Occipital lobe (tissue), 2 donors: Measurements from ENCODE around the gene GAK. TPM values are rescaled to one million over a fixed set of nuclear protein-coding genes. Genes with fewer than 3 reads are reported as not detected.
"Not testable (repeated sequence)": the region's sequence is repeated elsewhere in the genome, so short reads cannot be mapped to it uniquely, and the experiment has no call there.

Experiments used
- DNase-seq: peaks from one replicate; lab custom pipeline; 2025; lab: John Stamatoyannopoulos, UW
- total RNA-seq: library from RNA; depleted of rRNA; stranded (reverse); fragments of >200 nt; gene quantifications from one replicate; pipeline ENCODE4 v1.2.3, GENCODE V29; 2014

Gene GAK
- 45.2 TPM for total RNA-seq

GRCh38 chr4:931960-932712, at the start of gene GAK, which contains the start of gene TMEM175:
Gene GAK, minus strand, starts transcription at chr4:932316. Its CDS starts 129 bp downstream, at chr4:932187.
Gene TMEM175, plus strand, starts transcription at chr4:932460. Its CDS starts 15,280 bp downstream, at chr4:947740.
- peak; percentile 85 for DNase-seq

- no peak for DNase-seq
These were observed 47.0 kb upstream of the GAK start for GRCh38 chr4:978957-979701.

DNA sequence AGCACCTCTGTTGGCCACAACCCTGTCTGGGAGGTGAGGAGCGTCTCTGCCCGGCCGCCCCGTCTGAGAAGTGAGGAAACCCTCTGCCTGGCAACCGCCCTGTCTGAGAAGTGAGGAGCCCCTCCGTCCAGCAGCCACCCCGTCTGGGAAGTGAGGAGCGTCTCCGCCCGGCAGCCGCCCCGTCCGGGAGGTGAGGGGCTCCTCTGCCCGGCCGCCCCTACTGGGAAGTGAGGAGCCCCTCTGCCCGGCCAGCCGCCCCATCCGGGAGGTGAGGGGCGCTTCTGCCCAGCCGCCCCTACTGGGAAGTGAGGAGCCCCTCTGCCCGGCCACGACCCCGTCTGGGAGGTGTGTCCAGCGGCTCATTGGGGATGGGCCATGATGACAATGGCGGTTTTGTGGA, 43.9 kb upstream of the GAK start:
- not testable (repeated sequence) for DNase-seq

GRCh38 chr4:974668-975067, 42.6 kb upstream of the GAK start:
- no peak for DNase-seq

- peak; percentile 87 for DNase-seq
These were observed 41.6 kb upstream of the GAK start, which contains the start of gene DGKQ for GRCh38 chr4:973431-974397. Gene DGKQ, minus strand, starts transcription at chr4:973569. Its CDS starts 87 bp downstream, at chr4:973482.

- DNase-seq, result no peak
These were observed 40.7 kb upstream of the GAK start for GRCh38 chr4:972651-973424.

GRCh38 chr4:971666-972500, 39.8 kb upstream of the GAK start:
- DNase-seq, result no peak

DNA sequence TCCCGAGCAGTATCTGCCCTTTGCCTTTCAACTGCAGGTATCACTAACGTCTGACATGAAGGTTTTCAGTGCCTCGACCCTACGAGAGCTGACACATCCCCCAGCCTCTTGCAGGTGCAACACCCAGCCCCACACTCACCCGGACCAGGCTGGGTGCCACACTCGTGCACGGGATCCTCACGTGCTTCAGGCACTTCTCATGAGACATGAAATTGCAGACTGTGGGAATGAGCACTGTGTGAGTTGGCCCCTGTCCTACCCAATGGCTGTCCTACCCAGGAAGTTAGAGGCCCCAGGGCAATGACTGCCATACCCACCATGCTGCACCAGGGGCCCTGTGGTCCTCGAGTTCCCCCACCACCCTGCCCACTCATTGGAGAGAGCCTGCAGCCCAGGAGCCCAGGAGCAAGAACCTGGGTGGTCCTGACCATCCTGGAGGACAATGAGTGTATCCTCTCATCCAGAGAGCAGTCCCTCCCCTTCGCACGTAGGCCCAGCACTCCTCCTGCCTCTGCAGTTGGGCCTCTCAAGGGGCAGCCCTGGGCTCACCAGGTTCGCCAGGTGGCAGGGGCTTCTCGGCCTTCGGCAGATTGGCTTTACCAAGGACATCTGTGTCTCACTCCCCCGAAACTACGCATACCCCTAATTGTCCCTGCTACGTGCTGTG, 38.9 kb upstream of the GAK start:
- DNase-seq, result no peak

GRCh38 chr4:970046-970745, 38.1 kb upstream of the GAK start:
- no peak for DNase-seq

- DNase-seq, result no peak
These were observed 36.7 kb upstream of the GAK start for GRCh38 chr4:968621-969394.

- DNase-seq, result no peak
These were observed 36.1 kb upstream of the GAK start for GRCh38 chr4:968221-968620.

- no peak for DNase-seq
These were observed 35.3 kb upstream of the GAK start for GRCh38 chr4:967113-968104.

GRCh38 chr4:966266-967112, 34.4 kb upstream of the GAK start:
- DNase-seq, result no peak

GRCh38 chr4:965766-966134, 33.6 kb upstream of the GAK start:
- DNase-seq, result no peak

DNA sequence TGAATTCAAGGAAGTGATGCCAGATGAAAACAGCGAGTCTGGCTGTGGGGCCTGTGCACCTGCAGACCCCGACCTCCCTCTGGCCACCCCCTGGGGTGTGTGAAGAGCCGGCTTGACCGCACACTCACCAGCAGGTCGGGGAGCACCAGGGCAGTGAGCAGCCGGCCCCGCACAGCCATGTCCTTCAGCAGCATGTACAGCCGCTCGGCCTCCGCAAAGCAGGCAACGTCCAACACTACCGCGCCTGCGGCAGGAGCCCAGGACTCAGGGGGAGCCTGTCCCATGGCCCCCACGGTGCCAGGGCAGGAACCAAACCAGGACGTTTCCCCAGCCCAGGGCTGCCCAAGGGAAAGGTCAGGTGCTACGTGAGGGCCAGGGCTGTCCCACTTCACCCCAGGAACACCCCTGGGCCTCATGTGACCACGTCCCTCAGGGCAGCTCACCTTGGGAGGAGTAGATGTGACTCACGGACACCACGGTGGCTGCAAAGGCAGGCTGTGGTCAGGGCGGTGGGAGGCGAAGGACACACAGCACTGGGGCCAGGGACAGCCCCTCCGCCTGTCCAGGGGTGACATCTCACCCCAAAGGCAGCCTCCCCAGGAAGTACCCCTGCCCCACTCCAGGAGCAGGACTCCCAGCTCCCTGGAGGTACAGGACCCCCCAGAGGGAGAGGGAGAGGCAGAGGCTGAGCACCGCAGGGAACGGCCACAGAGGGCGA, 33.1 kb upstream of the GAK start:
- DNase-seq, result no peak
